GM23248 (cell line): ENCODE data around the gene EXD3. TPM values are rescaled to one million over a fixed set of nuclear protein-coding genes. Genes with fewer than 3 reads are reported as not detected.

Experiments
- DNase-seq: peaks from one replicate; pipeline ENCODE4 v3.0.0-alpha.2; 2015
- H2AFZ ChIP-seq: fragments of 200-600 bp; sonication (generic); 2 replicates; pipeline ENCODE4 v1.6.1; 2016; ENCODE audit warnings: antibody characterized with exemption
- H3F3A ChIP-seq: fragments of 200-600 bp; sonication (generic); 2 replicates; pipeline ENCODE4 v1.6.1; 2016; ENCODE audit warnings: mild to moderate bottlenecking, antibody characterized with exemption, mixed run types; ENCODE audit not compliant: insufficient read depth
- H3K27ac ChIP-seq: fragments of 200-600 bp; sonication (generic); 2 replicates; pipeline ENCODE4 v1.5.1; 2016; ENCODE audit warnings: mild to moderate bottlenecking
- H3K27me3 ChIP-seq: fragments of 200-600 bp; sonication (generic); replicated peaks from 2 replicates; pipeline ENCODE4 v1.6.1; 2016; ENCODE audit warnings: mild to moderate bottlenecking; ENCODE audit not compliant: insufficient read depth
- H3K36me3 ChIP-seq: fragments of 200-600 bp; sonication (generic); 2 replicates; pipeline ENCODE4 v1.6.1; 2016; ENCODE audit warnings: low read depth, mild to moderate bottlenecking
- H3K4me1 ChIP-seq: fragments of 200-600 bp; sonication (generic); 2 replicates; pipeline ENCODE4 v1.6.1; 2016; ENCODE audit warnings: mild to moderate bottlenecking; ENCODE audit not compliant: insufficient read depth
- H3K4me2 ChIP-seq: fragments of 200-600 bp; sonication (generic); one replicate; pipeline ENCODE4 v1.6.1; 2016; ENCODE audit warnings: mild to moderate bottlenecking; ENCODE audit not compliant: unreplicated experiment
- H3K4me3 ChIP-seq: fragments of 200-600 bp; sonication (generic); 2 replicates; pipeline ENCODE4 v1.5.1; 2016; ENCODE audit warnings: mild to moderate bottlenecking
- H3K79me2 ChIP-seq: fragments of 200-600 bp; sonication (generic); 2 replicates; pipeline ENCODE4 v1.6.1; 2016; ENCODE audit warnings: mild to moderate bottlenecking; ENCODE audit not compliant: insufficient read depth
- H3K9ac ChIP-seq: fragments of 200-600 bp; sonication (generic); 2 replicates; pipeline ENCODE4 v1.6.1; 2016; ENCODE audit warnings: mild to moderate bottlenecking
- H3K9me2 ChIP-seq: fragments of 200-600 bp; sonication (generic); 2 replicates; pipeline ENCODE4 v1.6.1; 2016; ENCODE audit warnings: mixed run types, mild to moderate bottlenecking, moderate library complexity; ENCODE audit not compliant: insufficient read depth
- H3K9me3 ChIP-seq: fragments of 200-600 bp; sonication (generic); one replicate; pipeline ENCODE4 v1.6.1; 2017; ENCODE audit warnings: low read depth
- H4K20me1 ChIP-seq: fragments of 200-600 bp; sonication (generic); 2 replicates; pipeline ENCODE4 v1.6.0; 2016; ENCODE audit not compliant: insufficient read depth
- EZH2 ChIP-seq: fragments of 200-600 bp; sonication (generic); IDR thresholded peaks from 2 replicates; pipeline ENCODE4 v1.6.1; 2018; ENCODE audit warnings: antibody characterized with exemption, mild to moderate bottlenecking; ENCODE audit not compliant: insufficient read depth, poor library complexity, severe bottlenecking
- EZH2phosphoT487 ChIP-seq: fragments of 200-600 bp; sonication (generic); IDR thresholded peaks from 2 replicates; pipeline ENCODE4 v1.6.1; 2018; ENCODE audit warnings: antibody characterized with exemption, moderate library complexity, mild to moderate bottlenecking, low read depth; ENCODE audit not compliant: insufficient read depth
- WGBS, 2 experiments: methylation state at CpG; one replicate each; pipeline ENCODE4 v1.1.6; 2015 to 2017; ENCODE audit warnings: low lambda C conversion rate in 2 of 2, low coverage in 1 of 2; ENCODE audit errors: missing lambda C conversion rate in 2 of 2; 5-methylcytosine and 5-hydroxymethylcytosine counted together
- in situ Hi-C: fragments of 300-500 bp; cut with MboI; formaldehyde crosslinking; loops from 2 replicates; pipeline ENCODE4 v1.15.0; 2020
- polyA plus RNA-seq: library from polyadenylated mRNA; unstranded; fragments of >200 nt; fragmentation: Nextera tagmentation; extraction: Ambion mirVana; gene quantifications from 2 replicates; pipeline ENCODE4 v1.2.1, GENCODE V29; 2016
- total RNA-seq: library from RNA; depleted of rRNA; stranded (reverse); fragments of >200 nt; shearing (Covaris generic); gene quantifications from 2 replicates; pipeline ENCODE4 v1.2.3, GENCODE V29; 2014

The EXD3 gene
- total and polyA plus RNA-seq, 2 experiments from 2014 or later, result 10.1 to 11.6 TPM

DNA sequence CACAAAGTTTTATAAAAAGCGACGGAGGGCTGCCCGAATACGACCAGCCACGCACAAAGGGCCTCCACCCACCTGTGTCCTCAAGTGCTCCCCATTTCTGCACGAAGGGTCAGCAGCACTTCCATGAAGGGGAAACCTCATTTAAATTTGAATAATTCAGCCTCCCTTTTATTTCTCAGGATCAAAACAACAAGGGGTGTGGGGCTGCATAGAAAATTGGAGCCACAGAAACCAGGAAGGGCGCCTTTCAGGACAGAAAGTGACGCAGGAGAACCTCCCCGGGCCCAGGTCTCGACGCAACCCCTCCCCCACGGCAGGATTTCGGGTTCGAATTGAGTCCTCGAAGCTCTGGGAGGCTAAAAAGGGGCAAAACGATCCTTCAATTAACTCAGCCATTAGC, 123.0 kb downstream of the EXD3 start:
- peaks cover 41% of the 10 kb centered on the region for H3K27me3 ChIP-seq
- H2AFZ ChIP-seq, result no peak overlapping the region
- DNase-seq, result no peak
- WGBS, 2 experiments, result 15% methylated on average over 16 of the region's 16 CpGs
- H3K79me2 ChIP-seq, result no peaks in the 10 kb centered on the region
- H3K36me3 ChIP-seq, result no peaks in the 10 kb centered on the region
- H3K4me2 ChIP-seq, result no peak overlapping the region
- no peak overlapping the region for H3K4me3 ChIP-seq
- H4K20me1 ChIP-seq, result no peaks in the 10 kb centered on the region
- H3K27ac ChIP-seq, result no peak overlapping the region
- no peaks in the 10 kb centered on the region for H3F3A ChIP-seq
- H3K9ac ChIP-seq, result no peak overlapping the region
- H3K4me1 ChIP-seq, result no peaks in the 10 kb centered on the region
- in situ Hi-C loops, result loop anchor here (10.0 kb wide), 1 partner anchor 105 kb away; no protein-coding TSS in a partner anchor
- no peaks in the 10 kb centered on the region for H3K9me2 ChIP-seq
- peak; percentile 28 for TF ChIP-seq EZH2
- no peak for TF ChIP-seq EZH2phosphoT487
- no peaks in the 10 kb centered on the region for H3K9me3 ChIP-seq

DNA sequence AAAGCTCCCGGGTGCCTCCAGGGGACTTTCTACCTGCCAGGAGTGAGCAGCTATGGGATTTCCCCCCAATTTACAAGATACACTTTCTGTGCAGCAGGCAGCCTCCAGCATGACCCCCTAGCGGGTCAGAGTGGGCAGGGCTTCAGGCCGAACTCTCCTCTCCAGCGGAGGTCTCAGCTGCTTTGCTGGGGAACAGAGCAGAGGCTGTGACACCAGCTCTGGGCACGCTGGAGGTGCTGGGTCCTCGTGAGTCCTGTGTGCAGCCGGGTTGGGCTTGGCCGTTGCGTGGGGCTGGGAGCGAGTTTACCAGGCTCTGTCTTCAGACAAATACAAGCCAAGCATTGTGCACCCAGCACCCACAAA, 123.8 kb downstream of the EXD3 start:
- no peak for DNase-seq
- TF ChIP-seq EZH2 (no peak), EZH2phosphoT487 (no peak)
- no peaks in the 10 kb centered on the region for H3K9me3 ChIP-seq
- no peaks in the 10 kb centered on the region for H4K20me1 ChIP-seq
- H3K4me1 ChIP-seq, result no peaks in the 10 kb centered on the region
- no peaks in the 10 kb centered on the region for H3F3A ChIP-seq
- no peaks in the 10 kb centered on the region for H3K79me2 ChIP-seq
- H3K27me3 ChIP-seq, result peaks cover 41% of the 10 kb centered on the region
- H3K4me2 ChIP-seq, result no peak overlapping the region
- 25 to 27% methylated on average over 10 of the region's 10 CpGs for WGBS, 2 experiments
- no peak overlapping the region for H3K4me3 ChIP-seq
- no peak overlapping the region for H3K9ac ChIP-seq
- H2AFZ ChIP-seq, result no peak overlapping the region
- H3K9me2 ChIP-seq, result no peaks in the 10 kb centered on the region
- no peak overlapping the region for H3K27ac ChIP-seq
- in situ Hi-C loops, result loop anchor here (10.0 kb wide), 1 partner anchor 106 kb away; no protein-coding TSS in a partner anchor
- no peaks in the 10 kb centered on the region for H3K36me3 ChIP-seq

DNA sequence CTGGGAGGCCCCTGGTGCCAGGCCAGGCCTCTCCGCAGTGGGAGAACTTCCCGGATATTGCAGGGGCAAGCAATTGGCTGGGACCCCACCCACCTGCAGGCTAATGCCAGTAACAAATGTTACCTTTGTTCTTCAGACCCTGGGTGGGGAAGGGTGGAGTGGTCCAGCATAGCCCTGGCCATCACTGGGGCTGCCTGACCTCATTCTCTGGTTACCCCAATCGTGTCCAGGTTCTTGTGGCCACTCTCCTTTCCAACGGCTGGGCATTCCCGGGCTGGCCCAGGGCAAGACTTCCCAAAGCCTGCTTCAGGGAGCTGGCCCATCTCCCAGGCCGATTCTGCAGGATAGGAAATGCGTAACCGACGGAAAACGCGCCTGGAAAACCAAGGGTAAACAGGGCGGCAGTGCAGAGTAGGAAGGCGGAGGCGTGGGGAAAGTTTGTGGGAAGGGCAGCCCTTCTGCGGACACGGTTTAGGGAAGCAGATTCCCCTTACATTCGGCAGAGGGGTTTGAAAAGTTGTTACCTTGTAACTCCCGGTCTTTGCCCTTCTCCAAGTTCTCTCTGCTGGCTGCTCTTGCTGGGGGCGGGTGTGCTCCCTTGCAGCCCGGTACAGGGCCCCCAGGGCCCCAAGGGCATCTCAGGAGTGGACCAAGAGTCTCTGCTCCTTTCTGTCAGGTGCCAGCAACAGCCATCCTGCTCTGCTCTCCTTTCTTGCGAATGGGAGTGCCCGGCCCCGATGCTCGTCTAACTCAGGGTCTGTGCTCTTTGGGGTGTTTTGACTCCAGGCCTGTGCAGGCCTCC, 124.4 kb downstream of the EXD3 start:
- H3K79me2 ChIP-seq, result no peaks in the 10 kb centered on the region

DNA sequence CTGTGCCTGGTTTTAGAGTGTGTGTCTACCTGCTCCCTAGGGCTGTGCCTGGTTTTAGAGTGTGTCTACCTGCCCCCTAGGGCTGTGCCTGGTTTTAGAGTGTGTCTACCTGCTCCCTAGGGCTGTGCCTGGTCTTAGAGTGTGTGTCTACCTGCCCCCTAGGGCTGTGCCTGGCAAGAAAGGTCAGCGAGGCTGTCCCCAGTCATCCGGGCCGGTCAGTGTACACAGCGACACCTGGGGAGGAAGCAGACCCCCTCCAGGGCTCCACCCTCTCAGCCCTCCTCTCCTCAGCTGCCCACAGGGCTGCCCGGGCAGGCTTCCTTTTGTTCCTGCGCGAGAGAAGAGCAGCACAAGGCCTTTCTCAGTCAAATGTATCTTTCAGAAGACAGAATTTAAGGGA, 125.0 kb downstream of the EXD3 start:
- no peak overlapping the region for H3K9ac ChIP-seq
- no peak overlapping the region for H3K27ac ChIP-seq
- in situ Hi-C loops, result loop anchor here (10.0 kb wide), 1 partner anchor 107 kb away; no protein-coding TSS in a partner anchor
- H3K9me3 ChIP-seq, result no peaks in the 10 kb centered on the region
- 50 to 60% methylated on average over 6 to 7 of the region's 7 CpGs for WGBS, 2 experiments
- no peaks in the 10 kb centered on the region for H3K36me3 ChIP-seq
- H3F3A ChIP-seq, result no peaks in the 10 kb centered on the region
- no peaks in the 10 kb centered on the region for H3K4me1 ChIP-seq
- no peak for DNase-seq
- TF ChIP-seq EZH2phosphoT487 (no peak), EZH2 (no peak)
- H4K20me1 ChIP-seq, result no peaks in the 10 kb centered on the region
- H2AFZ ChIP-seq, result no peak overlapping the region
- H3K27me3 ChIP-seq, result peaks cover 41% of the 10 kb centered on the region
- H3K4me2 ChIP-seq, result no peak overlapping the region
- no peak overlapping the region for H3K4me3 ChIP-seq
- H3K79me2 ChIP-seq, result no peaks in the 10 kb centered on the region
- no peaks in the 10 kb centered on the region for H3K9me2 ChIP-seq

More for the DNA sequence above, 124.4 kb downstream of the EXD3 start:
- peaks cover 41% of the 10 kb centered on the region for H3K27me3 ChIP-seq
- H3K9ac ChIP-seq, result no peak overlapping the region
- H4K20me1 ChIP-seq, result no peaks in the 10 kb centered on the region
- no peak overlapping the region for H3K27ac ChIP-seq
- H3K4me3 ChIP-seq, result no peak overlapping the region
- DNase-seq, result peak; percentile 46
- H3K36me3 ChIP-seq, result no peaks in the 10 kb centered on the region
- no peaks in the 10 kb centered on the region for H3K4me1 ChIP-seq
- no peaks in the 10 kb centered on the region for H3F3A ChIP-seq
- H2AFZ ChIP-seq, result no peak overlapping the region
- H3K9me3 ChIP-seq, result no peaks in the 10 kb centered on the region
- in situ Hi-C loops, result loop anchor here (10.0 kb wide), 1 partner anchor 106 kb away; no protein-coding TSS in a partner anchor
- no peak overlapping the region for H3K4me2 ChIP-seq
- 21 to 25% methylated on average over 24 of the region's 24 CpGs for WGBS, 2 experiments
- TF ChIP-seq EZH2phosphoT487 (no peak), EZH2 (no peak)
- no peaks in the 10 kb centered on the region for H3K9me2 ChIP-seq
